ENCODE results near the gene RPL15. TPM values are rescaled to one million over a fixed set of nuclear protein-coding genes. Genes with fewer than 3 reads are reported as not detected.
"Not testable (repeated sequence)": the region's sequence is repeated elsewhere in the genome, so short reads cannot be mapped to it uniquely, and the experiment has no call there.

The RPL15 gene
- total and polyA plus RNA-seq, 11 donors = 834 to 3,123 (median 1,014) TPM

DNA sequence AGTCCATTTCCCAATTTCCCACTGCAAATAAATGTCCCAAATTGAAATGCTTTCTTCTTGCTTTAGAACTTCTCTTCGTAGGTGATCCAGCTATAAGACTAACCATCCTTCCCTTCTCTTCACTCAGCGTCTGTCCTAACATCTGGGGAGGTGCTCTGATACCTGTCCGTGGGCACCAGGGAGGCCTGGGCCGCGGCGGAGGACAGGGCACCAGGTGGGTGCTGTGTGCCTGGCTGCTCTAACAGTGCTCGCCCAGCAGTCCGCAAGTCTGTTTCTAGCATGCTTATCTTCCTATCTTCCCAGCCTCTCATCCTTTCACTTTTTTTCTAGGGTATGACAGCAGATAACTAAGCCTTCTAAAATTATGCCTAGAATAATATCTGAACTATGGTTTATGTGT lies 37.4 kb upstream of the RPL15 start:
- Histone ChIP-seq H3K4me3 (no peak overlapping the region), H3K27ac (no peak overlapping the region), H3K27me3 (no peaks in the 10 kb centered on the region), H3K4me1 (peaks cover 0 to 48% (median 27%) of the 10 kb centered on the region in 12 donors), H3K9me3 (no peaks in the 10 kb centered on the region), H3K36me3 (peaks cover 0 to 16% (median 0%) of the 10 kb centered on the region in 9 donors)
- peak in 1 of 4 donors; percentile 17 for ATAC-seq
- WGBS, 4 donors = 91 to 97% (median 94%) methylated on average over 8 of the region's 8 CpGs
- DNase-seq = no peak
- intact Hi-C loops (cut with DNase I) = no loop called here
- no peak for TF ChIP-seq POLR2A (IDR thresholded peaks at IDR 0.05)
- TF ChIP-seq, protein P1, sequence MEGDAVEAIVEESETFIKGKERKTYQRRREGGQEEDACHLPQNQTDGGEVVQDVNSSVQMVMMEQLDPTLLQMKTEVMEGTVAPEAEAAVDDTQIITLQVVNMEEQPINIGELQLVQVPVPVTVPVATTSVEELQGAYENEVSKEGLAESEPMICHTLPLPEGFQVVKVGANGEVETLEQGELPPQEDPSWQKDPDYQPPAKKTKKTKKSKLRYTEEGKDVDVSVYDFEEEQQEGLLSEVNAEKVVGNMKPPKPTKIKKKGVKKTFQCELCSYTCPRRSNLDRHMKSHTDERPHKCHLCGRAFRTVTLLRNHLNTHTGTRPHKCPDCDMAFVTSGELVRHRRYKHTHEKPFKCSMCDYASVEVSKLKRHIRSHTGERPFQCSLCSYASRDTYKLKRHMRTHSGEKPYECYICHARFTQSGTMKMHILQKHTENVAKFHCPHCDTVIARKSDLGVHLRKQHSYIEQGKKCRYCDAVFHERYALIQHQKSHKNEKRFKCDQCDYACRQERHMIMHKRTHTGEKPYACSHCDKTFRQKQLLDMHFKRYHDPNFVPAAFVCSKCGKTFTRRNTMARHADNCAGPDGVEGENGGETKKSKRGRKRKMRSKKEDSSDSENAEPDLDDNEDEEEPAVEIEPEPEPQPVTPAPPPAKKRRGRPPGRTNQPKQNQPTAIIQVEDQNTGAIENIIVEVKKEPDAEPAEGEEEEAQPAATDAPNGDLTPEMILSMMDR (IDR thresholded peaks at IDR 0.05) = no peak

DNA sequence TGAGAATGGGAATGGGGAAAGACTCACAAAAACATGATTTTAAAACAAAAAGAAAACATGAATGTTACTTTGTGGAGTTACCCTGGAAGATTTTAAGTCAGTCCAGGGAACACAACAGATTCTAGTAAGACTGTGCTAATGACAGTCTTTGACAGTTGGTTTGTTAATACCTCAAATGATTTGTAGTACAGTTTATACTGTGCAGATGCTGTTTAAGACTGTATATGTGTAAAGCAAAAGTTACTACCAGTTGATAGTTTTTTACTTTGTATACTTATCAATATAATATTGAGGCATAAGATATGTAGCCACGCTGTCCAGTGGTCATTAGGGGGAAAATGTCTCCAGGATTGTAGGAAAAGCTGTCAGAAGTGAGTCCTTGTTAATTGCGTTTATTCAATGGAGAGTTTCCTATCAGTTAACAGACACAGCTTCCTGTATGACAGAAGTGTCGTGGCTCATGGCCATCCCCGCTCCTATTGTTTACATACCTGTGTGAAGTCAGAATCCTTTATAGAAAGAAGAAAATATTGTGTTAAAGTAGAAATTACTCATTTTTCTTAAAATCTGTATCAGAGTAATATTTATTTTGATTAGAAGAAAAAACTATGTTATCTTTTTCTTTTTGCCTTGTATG lies 36.1 kb upstream of the RPL15 start:
- ATAC-seq (no peak), DNase-seq (no peak)
- 31 to 42% (median 34%) methylated on average over 4 of the region's 4 CpGs for WGBS, 4 donors
- no peaks in the 10 kb centered on the region for H3K9me3 ChIP-seq
- intact Hi-C loops (cut with DNase I) = loop anchor here in 1 of 10 donors (10.0 kb wide), 1 partner anchor 354 kb away; no protein-coding TSS in a partner anchor
- peaks cover 0 to 16% (median 0%) of the 10 kb centered on the region in 9 donors for H3K36me3 ChIP-seq
- no peak overlapping the region for H3K4me3 ChIP-seq
- H3K27ac ChIP-seq = no peak overlapping the region
- TF ChIP-seq POLR2A (IDR thresholded peaks at IDR 0.05) = no peak
- TF ChIP-seq, protein P1 (IDR thresholded peaks at IDR 0.05) = no peak
- no peaks in the 10 kb centered on the region for H3K27me3 ChIP-seq
- H3K4me1 ChIP-seq = peaks cover 0 to 39% (median 21%) of the 10 kb centered on the region in 12 donors

DNA sequence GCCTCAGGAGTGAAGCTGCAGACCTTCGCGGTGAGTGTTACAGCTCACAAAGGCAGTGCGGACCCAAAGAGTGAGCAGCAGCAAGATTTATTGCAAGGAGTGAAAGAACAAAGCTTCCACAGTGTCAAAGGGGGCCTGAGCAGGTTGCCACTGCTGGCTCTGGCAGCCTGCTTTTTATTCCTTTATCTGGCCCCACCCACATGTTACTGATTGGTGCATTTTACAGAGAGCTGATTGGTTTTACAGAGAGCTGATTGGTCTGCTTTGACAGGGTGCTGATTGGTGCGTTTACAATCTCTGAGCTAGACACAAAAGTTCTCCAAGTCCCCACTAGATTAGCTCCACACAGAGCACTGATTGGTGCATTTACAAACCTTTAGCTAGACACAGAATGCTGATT lies 34.9 kb upstream of the RPL15 start:
- H3K4me3 ChIP-seq, H3K27me3 ChIP-seq, H3K9me3 ChIP-seq, H3K27ac ChIP-seq, DNase-seq, ATAC-seq: not testable (repeated sequence)
- 86 to 100% (median 98%) methylated on average over 4 of the region's 4 CpGs for WGBS, 4 donors
- Histone ChIP-seq H3K4me1 (peaks cover 0 to 29% (median 16%) of the 10 kb centered on the region in 12 donors), H3K36me3 (peaks cover 0 to 16% (median 0%) of the 10 kb centered on the region in 9 donors)
- intact Hi-C loops (cut with DNase I) = loop anchor here in 1 of 10 donors (10.0 kb wide), 1 partner anchor 353 kb away; no protein-coding TSS in a partner anchor

DNA sequence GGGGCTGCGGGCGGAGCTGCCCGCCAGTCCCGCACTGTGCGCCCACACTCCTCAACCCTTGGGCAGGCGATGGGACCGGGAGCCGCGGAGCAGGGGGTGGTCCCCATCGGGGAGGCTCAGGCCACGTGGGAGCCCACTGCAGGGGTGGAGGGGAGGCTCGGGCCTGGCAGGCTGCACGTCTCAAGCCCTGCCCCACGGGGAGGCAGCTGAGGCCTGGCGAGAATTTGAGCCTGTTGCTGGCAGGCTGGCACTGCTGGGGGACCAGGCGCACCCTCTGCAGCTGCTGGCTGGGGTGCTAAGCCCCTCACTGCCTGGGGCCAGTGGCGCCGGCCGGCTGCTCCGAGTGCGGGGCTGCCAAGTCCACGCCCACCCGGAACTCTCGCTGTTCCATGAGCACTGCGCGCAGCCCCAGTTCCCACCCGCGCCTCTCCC lies 34.4 kb upstream of the RPL15 start:
- Histone ChIP-seq H3K27me3 (no peaks in the 10 kb centered on the region), H3K9me3 (no peaks in the 10 kb centered on the region), H3K4me3 (no peak overlapping the region), H3K36me3 (peaks cover 0 to 16% (median 0%) of the 10 kb centered on the region in 9 donors), H3K4me1 (peaks cover 0 to 25% (median 11%) of the 10 kb centered on the region in 12 donors), H3K27ac (no peak overlapping the region)
- 96 to 98% (median 97%) methylated on average over 13 to 28 of the region's 28 CpGs for WGBS, 4 donors
- DNase-seq = no peak
- TF ChIP-seq POLR2A (IDR thresholded peaks at IDR 0.05) = no peak
- TF ChIP-seq, protein P1 (IDR thresholded peaks at IDR 0.05) = no peak
- intact Hi-C loops (cut with DNase I) = loop anchor here in 1 of 10 donors (10.0 kb wide), 1 partner anchor 352 kb away; no protein-coding TSS in a partner anchor
- ATAC-seq = peak in 2 of 4 donors; percentile 24 to 26
